Measurements from ENCODE around the gene EOLA1.
"Not testable (repeated sequence)": the region's sequence is repeated elsewhere in the genome, so short reads cannot be mapped to it uniquely, and the experiment has no call there.

GRCh38 chrX:149534926-149535602 lies 5.7 kb upstream of the EOLA1 start:
- not testable (repeated sequence) for TF ChIP-seq CTCF, POLR2A (IDR thresholded peaks at IDR 0.05)
